Myocyte (in vitro differentiated cells): ENCODE measurements around the gene SPON1. TPM values are rescaled to one million over a fixed set of nuclear protein-coding genes. Genes with fewer than 3 reads are reported as not detected.
"Not testable (repeated sequence)": the region's sequence is repeated elsewhere in the genome, so short reads cannot be mapped to it uniquely, and the experiment has no call there.

Experiments
- DNase-seq: peaks from one replicate; pipeline ENCODE4 v3.0.0-alpha.2; 2012; ENCODE audit warnings: low read depth
- total RNA-seq: library from RNA; depleted of rRNA; stranded (reverse); fragments of >200 nt; gene quantifications from 2 replicates; pipeline ENCODE4 v1.2.3, GENCODE V29; 2014

Gene SPON1
- total RNA-seq, 1 donor from 2014 or later: 0.08 TPM

DNA sequence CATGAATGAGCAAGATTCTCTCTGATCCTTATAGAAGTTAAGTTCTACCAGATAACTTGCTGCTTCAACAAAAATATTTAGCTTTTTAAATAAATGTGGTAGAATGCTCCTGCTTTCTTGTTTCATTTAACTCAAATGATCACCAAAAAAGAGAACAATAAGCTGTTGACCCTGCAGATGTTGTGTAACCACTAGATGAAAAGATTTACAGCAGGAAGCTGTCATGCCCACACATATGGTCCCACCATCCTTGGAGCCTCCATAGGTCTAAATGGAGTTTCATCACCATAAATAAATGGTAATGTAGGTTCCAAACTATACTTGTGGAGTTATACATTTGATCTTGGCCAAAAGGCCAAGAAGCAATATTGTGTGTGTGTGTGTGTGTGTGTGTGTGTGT is 277.7 kb downstream of the SPON1 start:
- DNase-seq: no peak

DNA sequence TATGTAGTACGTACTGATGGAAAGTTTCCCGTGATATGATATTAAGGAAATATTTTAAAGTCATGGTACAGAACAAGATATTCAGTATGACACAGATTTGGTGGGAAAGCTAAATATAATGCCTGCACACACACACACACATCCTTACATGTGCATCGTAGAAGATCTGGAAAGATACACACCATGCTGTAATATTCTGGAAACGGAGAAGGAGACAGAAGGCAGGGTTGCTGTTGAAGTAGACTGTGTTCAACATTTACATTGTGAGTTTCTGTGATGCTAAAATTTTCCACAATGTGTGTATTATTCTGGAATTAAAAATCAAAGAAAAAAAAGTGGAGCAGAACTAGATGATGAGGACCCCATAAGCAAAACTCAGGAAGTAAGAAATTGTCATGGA is 278.4 kb downstream of the SPON1 start:
- DNase-seq: no peak

DNA sequence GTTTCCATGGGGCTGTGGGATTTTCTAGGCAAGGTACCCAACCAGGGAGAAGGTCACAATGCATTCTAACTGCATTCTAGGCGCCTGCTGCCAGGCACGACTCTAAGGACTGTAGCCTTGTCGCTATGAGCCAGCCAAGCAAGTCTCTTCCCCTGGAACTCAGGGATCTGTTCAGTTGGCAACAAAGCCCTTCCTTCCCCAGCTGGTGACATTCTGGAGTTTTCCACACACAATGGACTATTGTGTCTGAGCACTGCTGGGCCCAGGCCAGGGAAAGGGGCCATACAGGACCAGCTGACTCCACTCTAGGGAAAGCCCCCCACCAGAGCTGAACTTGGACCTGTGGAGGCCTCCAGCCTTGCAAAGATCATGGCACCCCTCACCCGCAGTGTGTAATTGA is 279.7 kb downstream of the SPON1 start:
- DNase-seq: no peak

DNA sequence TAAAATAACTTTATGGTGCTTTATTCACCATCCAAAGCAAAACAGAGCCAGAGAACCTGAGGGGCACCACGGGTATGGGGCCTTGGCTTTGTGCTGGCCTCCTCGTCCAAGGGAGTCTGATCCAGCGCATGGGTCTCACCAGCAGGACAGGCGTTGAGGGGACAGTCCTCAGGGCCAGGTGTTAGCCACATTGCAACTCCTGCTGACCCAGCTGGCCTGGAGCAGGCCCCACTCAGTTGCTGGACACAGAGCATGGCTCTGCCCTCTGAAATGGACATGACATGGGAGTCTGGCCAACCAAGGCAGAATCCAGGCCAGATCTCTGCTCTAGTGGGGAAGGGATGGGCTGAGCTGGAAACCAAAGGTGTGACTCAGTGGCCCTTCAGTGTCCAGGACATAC is 280.2 kb downstream of the SPON1 start:
- no peak for DNase-seq

DNA sequence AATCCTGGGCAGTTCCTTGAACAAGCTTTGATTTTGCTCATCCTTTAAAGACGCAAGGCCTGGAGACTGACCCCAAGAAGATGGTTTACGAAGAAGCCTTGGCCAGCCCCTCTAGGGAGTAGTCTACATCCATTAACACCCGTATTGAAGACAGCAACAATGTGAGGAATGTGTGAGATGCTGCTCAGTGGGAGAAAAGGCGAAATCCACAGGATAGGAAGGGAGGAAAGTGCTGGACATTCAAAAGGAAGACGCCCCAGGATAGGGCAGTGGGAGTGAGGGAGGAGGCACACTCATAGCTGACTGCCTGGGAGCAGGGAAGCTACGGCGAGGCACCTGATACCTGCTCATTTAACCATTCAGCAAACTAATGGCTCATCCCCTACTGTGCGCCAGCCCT is 282.4 kb downstream of the SPON1 start:
- no peak for DNase-seq

DNA sequence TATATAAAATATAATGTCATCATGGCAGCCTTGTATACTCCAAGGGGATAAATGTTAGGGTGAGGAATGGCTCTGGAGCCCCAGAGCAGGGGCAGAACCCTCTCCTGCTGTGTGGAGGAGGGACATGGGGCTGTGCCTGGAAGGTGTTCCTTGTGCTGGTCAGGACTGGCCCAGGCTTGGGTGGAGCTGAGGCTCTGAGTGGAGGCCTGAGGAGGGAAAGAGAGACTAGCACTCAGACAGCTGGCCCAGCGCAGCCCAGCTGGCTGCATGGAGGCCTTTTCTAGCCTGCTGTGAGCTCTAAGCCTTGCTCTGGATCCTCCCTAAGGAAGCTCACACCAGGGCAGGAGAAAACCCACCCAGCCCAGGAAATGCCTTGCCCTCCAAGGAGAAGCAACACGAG is 282.9 kb downstream of the SPON1 start:
- no peak for DNase-seq

DNA sequence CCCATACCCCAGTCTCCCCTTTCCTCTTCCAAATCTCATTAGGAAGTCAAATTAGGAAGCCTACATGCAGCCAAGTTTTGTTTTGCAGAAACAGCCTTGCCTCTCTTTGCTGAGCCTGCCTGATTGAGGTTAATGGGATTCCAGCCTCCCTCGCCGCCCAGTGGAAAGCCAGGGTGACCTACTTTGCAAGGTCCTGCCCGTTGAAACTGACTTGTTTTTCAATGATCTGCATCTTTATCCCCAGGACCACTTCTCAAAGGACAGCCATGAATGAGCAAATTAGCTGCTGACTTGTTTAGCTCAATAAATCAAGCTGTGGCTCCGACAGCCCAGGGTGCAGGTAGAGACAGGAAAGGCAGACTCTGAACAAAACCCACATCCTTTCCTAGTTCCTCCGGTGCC is 286.1 kb downstream of the SPON1 start:
- no peak for DNase-seq

DNA sequence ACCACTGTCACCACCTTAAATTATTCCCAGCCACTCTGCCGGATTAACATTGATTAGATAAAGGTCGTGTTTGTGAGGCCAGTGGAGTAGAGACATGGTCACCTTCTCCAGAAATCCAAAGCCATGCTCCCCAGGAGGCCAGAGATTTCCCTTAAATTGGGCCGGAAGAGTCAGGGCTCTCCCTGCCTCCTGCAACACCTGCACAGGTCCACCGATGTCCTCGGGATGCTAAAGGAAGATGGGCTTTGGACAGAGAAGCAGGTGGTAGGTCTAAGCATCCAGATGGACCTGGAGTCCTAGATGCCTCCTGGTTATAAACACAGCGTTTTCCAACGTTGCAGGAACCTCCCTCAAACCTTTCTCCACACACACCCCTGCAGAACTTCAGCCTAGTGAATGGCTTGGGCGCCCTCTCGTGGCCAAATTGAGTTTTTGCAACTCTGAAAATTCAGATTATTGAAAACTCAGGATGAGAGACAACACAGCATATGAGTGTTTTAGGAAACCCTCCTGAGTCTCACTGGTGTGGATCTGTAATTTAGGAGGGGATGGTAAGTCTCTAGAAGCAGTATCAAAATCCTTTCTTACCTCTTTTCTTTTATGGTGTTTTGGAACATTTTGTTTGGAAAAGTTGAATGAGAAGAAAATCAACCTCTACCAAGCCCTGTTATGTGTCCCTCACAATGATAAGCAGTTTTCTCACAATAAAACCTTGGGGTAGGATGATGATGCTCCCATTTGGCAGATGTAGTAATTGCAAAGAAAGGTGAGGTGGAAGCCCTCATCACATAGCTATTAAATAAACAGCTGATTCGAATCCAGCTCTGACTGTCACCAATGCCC is 286.8 kb downstream of the SPON1 start:
- DNase-seq: peak; percentile 68

DNA sequence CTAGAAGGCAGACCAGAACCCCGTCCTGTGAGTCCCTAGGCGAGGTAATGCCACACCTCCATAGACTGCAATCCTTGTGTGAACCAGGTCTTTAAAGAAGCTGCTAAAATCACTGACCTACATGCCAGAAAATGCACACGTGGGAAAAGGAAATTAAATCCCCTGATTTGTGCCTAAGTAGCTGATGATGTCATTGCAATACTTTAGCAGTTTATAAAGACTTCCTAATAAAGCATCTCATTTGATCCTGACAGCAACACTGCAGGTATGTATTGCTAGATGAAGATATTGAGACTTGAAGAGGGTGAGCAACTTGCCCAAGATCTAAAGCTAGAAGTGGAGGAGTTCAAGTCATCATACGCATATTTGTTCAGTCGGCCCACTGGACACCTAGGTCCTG is 289.2 kb downstream of the SPON1 start:
- no peak for DNase-seq

DNA sequence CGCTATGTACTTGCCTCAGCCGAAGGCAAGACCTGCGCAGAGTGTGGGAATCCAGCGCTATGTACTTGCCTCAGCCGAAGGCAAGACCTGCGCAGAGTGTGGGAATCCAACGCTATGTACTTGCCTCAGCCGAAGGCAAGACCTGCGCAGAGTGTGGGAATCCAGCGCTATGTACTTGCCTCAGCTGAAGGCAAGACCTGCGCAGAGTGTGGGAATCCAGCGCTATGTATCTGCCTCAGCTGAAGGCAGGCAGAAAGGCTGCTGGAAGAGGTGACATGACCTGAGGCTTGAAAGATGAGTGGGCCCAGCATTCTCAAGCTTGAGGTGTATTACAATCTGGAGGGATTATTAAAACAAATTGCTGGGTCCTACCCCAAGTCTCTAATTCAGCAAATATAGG is 290.0 kb downstream of the SPON1 start:
- DNase-seq: not testable (repeated sequence)

DNA sequence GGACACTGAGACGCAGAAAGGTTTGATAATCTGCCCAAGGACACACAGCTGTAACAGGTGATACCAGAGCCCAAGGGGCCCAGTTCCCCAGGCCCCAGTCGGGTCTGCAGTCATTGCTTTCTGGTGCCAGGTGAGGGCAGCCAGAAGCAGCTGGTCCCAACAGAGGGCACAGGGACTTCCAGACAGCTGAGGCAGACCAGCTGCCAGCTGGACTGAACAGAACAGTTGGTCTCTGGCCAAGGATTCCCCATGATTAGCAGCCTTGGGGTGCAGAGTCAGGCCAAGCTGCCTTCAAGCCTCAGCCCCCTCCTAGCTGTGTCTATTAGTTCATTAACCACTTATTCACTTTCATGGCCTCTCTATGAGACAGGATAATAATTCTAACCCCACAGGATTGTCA is 290.9 kb downstream of the SPON1 start:
- peak; percentile 86 for DNase-seq

DNA sequence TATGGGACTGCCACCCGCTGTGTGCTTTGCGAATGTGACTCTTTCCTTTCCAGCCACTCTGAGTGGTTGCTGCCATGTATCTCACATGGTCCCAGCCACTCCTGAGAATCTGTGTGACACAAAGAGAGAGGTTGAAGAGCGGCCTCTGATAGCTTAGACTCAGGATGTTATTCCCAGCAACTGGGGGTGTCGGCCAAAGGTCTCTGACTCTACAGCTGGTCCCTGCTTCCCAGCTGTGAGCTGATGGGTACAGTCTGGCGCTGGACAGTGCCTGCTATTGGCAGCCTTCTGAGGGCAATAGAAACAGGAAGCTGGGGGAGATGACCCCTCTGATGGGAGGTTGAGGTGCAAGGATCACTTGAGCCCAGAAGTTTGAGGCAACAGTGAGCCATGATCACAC is 291.3 kb downstream of the SPON1 start:
- DNase-seq: peak; percentile 38

DNA sequence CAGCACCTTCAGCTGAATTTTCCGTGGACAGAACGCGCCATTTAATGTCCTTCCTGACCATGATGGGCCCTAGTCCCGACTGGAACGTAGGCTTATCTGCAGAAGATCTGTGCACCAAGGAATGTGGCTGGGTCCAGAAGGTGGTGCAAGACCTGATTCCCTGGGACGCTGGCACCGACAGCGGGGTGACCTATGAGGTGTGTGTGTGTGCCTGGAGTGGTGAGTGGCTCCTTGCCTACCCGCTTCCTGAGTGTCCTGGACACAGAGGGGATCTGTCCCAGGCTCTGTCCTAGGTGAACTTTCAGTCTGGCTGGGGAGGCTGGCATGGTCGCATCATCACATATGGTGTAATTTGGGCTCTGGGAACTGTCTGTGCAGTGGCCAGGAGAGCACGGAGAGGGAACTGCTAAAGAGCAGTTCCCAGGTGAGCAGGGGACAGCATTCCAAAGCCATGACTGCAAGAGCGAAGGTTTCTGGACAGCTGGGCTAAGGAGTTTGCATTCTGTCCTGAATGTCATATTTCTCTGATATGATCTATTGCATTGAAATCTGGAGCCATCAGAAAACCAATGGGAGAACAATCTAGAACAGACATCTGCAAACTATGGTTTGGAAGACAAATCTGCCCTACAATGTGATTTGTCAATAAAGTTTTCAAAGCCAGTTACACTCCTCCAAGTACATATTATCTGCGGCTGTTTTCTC is 292.2 kb downstream of the SPON1 start:
- DNase-seq: no peak

DNA sequence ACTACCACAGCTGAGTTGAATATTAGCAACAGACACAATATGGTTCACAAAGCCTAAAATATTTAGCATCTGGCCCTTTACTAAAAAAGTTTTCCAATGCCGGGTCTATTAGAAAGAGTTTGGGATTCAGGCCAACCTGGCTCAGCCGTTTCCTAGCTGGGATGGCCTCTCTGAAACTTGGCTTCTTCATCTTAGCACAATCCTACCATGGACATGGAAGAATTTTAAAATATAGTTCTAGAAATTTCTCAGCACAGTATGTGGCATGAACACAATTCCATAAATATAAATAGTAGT is 292.7 kb downstream of the SPON1 start:
- no peak for DNase-seq

DNA sequence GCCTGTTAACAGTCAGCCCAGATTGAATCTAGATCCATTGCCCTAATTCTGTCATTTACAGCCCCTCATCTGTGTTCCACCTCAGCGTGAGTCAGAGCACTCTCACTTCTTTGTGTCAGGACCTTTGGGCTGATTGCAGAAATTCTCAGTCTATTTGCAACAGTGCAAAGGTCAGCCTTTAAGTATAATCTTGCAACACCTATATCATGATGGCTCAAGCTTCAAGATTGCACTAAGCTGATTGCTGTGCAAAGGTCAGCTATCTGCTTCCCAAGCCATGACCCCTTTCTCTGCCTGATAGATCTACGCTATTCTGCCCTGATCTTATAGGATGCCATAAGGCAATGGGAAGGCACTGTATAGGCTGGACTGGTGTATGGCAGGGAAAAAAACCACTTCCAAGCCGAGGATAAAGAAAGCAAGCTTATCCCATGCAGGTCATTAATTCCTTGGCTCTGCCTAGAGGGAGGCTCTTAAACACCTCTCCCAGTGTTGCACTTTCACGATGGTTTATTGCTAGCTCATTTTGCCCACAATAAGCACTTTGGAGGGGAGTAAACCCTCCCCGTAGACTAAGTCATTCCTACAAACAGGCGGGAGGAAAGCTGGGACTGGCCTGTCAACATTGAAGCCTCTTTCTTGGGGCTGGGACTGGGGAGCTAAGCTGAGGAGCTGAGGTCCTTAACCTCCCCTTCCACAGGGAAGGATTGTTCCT is 295.9 kb downstream of the SPON1 start:
- no peak for DNase-seq

DNA sequence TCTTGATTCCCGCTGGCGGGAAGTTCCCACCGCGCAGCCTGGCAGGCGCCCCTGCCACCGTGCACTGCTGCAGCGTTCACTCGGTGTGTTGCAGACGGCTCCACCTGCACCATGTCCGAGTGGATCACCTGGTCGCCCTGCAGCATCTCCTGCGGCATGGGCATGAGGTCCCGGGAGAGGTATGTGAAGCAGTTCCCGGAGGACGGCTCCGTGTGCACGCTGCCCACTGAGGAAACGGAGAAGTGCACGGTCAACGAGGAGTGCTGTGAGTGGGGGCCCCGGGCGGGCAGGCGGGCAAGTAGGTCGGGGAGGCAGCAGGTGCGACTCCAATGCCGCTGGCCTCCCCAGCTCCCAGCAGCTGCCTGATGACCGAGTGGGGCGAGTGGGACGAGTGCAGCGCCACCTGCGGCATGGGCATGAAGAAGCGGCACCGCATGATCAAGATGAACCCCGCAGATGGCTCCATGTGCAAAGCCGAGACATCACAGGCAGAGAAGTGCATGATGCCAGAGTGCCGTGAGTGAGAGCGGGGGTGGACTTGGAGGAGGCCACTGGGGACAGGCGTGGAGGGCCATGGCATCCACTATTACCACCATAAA is 296.8 kb downstream of the SPON1 start:
- DNase-seq: no peak

DNA sequence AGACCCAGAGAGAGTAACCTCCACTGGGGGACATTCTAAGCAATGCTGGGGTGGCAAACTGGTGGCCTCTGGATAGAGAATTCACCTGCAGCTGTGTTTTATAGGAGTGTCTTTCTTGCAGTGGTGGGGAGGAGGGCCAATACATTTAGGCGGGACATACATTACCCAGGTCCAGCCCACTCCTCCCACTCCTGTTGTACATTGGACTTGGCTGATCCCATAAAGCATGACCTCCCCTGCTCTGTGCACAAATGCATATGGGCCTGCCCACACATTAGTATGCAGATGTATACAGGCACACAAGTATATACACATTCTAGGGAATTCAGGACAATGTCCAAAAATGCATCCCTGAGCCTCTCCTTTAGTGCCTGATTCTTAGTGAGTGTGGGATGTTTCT is 297.4 kb downstream of the SPON1 start:
- no peak for DNase-seq

DNA sequence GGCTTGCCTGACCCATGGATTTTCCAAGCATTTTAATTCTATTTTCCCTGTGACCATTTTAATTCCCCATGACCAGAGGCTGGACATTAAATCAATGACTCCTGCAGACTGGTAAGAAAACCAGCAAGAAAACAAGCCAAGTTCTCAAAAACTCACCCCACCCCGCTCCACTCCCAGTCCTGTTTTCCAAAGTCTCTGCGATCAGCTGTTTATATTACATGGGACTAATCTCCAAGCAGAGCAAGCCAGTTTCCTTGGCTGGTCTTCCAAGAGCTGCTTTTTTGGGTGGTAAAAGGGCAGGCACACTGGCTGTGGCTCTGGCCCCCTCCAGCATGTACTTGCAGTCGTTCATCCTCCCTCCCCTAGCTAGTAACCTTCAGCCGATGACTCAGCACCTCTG is 298.5 kb downstream of the SPON1 start:
- no peak for DNase-seq

DNA sequence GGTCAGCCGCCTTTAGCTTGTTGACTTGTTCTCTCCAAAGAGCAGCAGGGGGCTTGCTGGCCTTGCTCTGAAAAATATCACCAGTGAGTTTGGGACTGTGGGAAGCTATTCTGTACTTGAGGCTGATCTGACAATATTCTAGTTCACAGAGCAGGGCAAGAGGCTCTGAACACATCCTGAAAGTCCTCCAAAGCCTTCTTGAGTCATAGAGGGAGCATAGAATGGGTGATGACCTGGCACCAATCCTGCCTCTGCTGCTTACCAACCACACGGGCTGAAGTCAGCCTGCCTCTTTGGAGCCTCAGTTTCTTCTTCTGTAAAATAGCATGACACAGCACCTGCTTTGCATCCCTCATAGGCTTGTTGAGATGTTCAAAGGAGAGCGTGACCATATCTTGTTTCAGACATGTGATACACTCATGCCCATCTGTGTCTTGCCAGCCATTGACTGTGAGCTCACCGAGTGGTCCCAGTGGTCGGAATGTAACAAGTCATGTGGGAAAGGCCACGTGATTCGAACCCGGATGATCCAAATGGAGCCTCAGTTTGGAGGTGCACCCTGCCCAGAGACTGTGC is 299.8 kb downstream of the SPON1 start:
- DNase-seq: no peak

DNA sequence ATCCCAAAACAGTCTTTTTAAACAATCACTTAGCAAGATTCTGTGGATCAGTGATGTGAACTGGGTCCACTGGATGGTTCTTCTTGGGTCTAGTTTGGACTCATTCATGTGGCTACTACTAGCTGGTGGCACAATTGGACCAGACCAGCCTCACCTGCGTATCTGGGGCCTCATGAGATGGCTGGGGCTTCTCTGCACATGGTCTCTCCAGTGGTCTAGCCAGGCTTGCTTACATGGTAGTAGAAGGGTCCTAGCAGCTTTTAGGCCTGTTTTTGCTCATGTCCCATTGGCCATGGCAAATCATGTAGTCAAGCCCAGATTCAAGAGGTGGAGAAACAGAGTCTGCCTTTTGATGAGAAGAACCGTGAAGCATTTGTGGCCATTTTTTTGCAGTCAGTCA is 302.4 kb downstream of the SPON1 start:
- no peak for DNase-seq

DNA sequence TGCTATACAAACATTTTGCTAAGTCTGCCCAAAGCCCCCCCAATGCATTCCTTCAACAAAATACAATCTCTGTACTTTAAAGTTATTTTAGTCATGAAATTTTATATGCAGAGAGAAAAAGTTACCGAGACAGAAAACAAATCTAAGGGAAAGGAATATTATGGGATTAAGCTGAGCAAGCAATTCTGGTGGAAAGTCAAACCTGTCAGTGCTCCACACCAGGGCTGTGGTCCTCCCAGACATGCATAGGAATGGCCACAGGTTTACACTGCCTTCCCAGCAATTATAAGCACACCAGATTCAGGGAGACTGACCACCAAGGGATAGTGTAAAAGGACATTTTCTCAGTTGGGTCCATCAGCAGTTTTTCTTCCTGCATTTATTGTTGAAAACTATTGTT is 304.1 kb downstream of the SPON1 start:
- DNase-seq: no peak
